DOHH2 (cell line): ENCODE data around the gene DSG2.

Experiments used
- H3F3A ChIP-seq: fragments of 200-600 bp; sonication (generic), shearing (Covaris generic); 2 replicates; pipeline ENCODE4 v1.6.0; 2016; ENCODE audit warnings: antibody characterized with exemption, mild to moderate bottlenecking; ENCODE audit not compliant: control insufficient read depth, insufficient read depth
- H3K27ac ChIP-seq: fragments of 200-600 bp; sonication (generic); 2 replicates; pipeline ENCODE4 v1.5.1; 2014; ENCODE audit warnings: low read depth, mild to moderate bottlenecking, low read length, moderate library complexity
- H3K27me3 ChIP-seq: fragments of 200-600 bp; sonication (generic); 2 replicates; pipeline ENCODE4 v1.6.1; 2014; ENCODE audit warnings: mild to moderate bottlenecking, low read length, mixed read lengths; ENCODE audit not compliant: control insufficient read depth
- H3K36me3 ChIP-seq: fragments of 200-600 bp; sonication (generic); 2 replicates; pipeline ENCODE4 v1.6.1; 2014; ENCODE audit warnings: mild to moderate bottlenecking, low read length, moderate library complexity, mixed read lengths; ENCODE audit not compliant: control insufficient read depth
- H3K4me1 ChIP-seq: fragments of 200-600 bp; sonication (generic); 2 replicates; pipeline ENCODE4 v1.6.1; 2014; ENCODE audit warnings: mild to moderate bottlenecking, low read length, mixed read lengths; ENCODE audit not compliant: control insufficient read depth
- H3K4me2 ChIP-seq: fragments of 200-600 bp; sonication (generic); 2 replicates; pipeline ENCODE4 v1.6.0; 2014; ENCODE audit warnings: mild to moderate bottlenecking, low read length, moderate library complexity
- H3K4me3 ChIP-seq: fragments of 200-600 bp; sonication (generic); 2 replicates; pipeline ENCODE4 v1.5.1; 2014; ENCODE audit warnings: mild to moderate bottlenecking, low read length, mixed read lengths
- H3K79me2 ChIP-seq: fragments of 200-600 bp; sonication (generic); 2 replicates; pipeline ENCODE4 v1.6.1; 2014; ENCODE audit warnings: mild to moderate bottlenecking, low read length, mixed read lengths; ENCODE audit not compliant: control insufficient read depth
- H3K9me2 ChIP-seq: fragments of 200-600 bp; sonication (generic); replicated peaks from 2 replicates; pipeline ENCODE4 v1.6.1; 2014; ENCODE audit warnings: mild to moderate bottlenecking, low read length, mixed read lengths; ENCODE audit not compliant: control insufficient read depth
- H3K9me3 ChIP-seq: fragments of 200-600 bp; sonication (generic); 2 replicates; pipeline ENCODE4 v1.6.1; 2014; ENCODE audit warnings: antibody characterized with exemption, low read length, mixed read lengths; ENCODE audit not compliant: control insufficient read depth, insufficient read depth
- H4K20me1 ChIP-seq: fragments of 200-600 bp; sonication (generic); 2 replicates; pipeline ENCODE4 v1.6.0; 2014; ENCODE audit warnings: low read depth, mild to moderate bottlenecking, antibody characterized with exemption, low read length, moderate library complexity; ENCODE audit not compliant: control insufficient read depth, insufficient read depth
- CTCF ChIP-seq: fragments of 200-600 bp; sonication (generic); IDR thresholded peaks from one replicate; pipeline ENCODE4 v1.5.1; 2014; ENCODE audit warnings: antibody characterized with exemption, mild to moderate bottlenecking, low read depth, low read length; ENCODE audit not compliant: poor library complexity, severe bottlenecking
- EZH2phosphoT487 ChIP-seq: fragments of 200-600 bp; sonication (generic); IDR thresholded peaks from 2 replicates; pipeline ENCODE4 v1.6.1; 2017; ENCODE audit warnings: borderline replicate concordance, mild to moderate bottlenecking, antibody characterized with exemption, low read length, moderate library complexity, mixed read lengths

The DSG2 gene

GRCh38 chr18:31565782-31566512, 68.0 kb downstream of the DSG2 start:
- no peaks in the 10 kb centered on the region for H3K9me2 ChIP-seq
- no peaks in the 10 kb centered on the region for H4K20me1 ChIP-seq
- no peak overlapping the region for H3K4me3 ChIP-seq
- no peaks in the 10 kb centered on the region for H3K4me1 ChIP-seq
- no peak overlapping the region for H3K27ac ChIP-seq
- no peak overlapping the region for H3K4me2 ChIP-seq
- H3K79me2 ChIP-seq = no peaks in the 10 kb centered on the region
- H3K9me3 ChIP-seq = no peaks in the 10 kb centered on the region
- no peaks in the 10 kb centered on the region; the same call in 1 of the 2 replicates for H3K27me3 ChIP-seq
- TF ChIP-seq EZH2phosphoT487 = no peak
- H3K36me3 ChIP-seq = no peaks in the 10 kb centered on the region
- H3F3A ChIP-seq = no peaks in the 10 kb centered on the region

GRCh38 chr18:31566576-31567306, 68.8 kb downstream of the DSG2 start:
- Histone ChIP-seq H3K4me1 (no peaks in the 10 kb centered on the region), H3K4me2 (no peak overlapping the region)
- TF ChIP-seq CTCF (no peak), EZH2phosphoT487 (no peak)

GRCh38 chr18:31572368-31572767, 74.4 kb downstream of the DSG2 start:
- Histone ChIP-seq H3K9me3 (no peaks in the 10 kb centered on the region), H3K36me3 (no peaks in the 10 kb centered on the region)
- TF ChIP-seq EZH2phosphoT487 (no peak), CTCF (no peak)

More at GRCh38 chr18:31566576-31567306, 68.8 kb downstream of the DSG2 start:
- no peaks in the 10 kb centered on the region; the same call in 1 of the 2 replicates for H3K27me3 ChIP-seq
- H3F3A ChIP-seq = no peaks in the 10 kb centered on the region
- no peak overlapping the region for H3K27ac ChIP-seq
- H3K9me2 ChIP-seq = no peaks in the 10 kb centered on the region
- H3K4me3 ChIP-seq = no peak overlapping the region
- H4K20me1 ChIP-seq = no peaks in the 10 kb centered on the region
- no peaks in the 10 kb centered on the region for H3K9me3 ChIP-seq
- H3K36me3 ChIP-seq = no peaks in the 10 kb centered on the region
- no peaks in the 10 kb centered on the region for H3K79me2 ChIP-seq

GRCh38 chr18:31573051-31573450, 75.1 kb downstream of the DSG2 start:
- H3K36me3 ChIP-seq = no peaks in the 10 kb centered on the region
- no peaks in the 10 kb centered on the region for H3K9me3 ChIP-seq
- TF ChIP-seq CTCF (no peak), EZH2phosphoT487 (no peak)
- no peak overlapping the region for H3K27ac ChIP-seq
- no peaks in the 10 kb centered on the region for H3F3A ChIP-seq
- H3K4me3 ChIP-seq = no peak overlapping the region
- H3K4me1 ChIP-seq = peaks cover 16% of the 10 kb centered on the region
- H3K79me2 ChIP-seq = no peaks in the 10 kb centered on the region
- H3K9me2 ChIP-seq = no peaks in the 10 kb centered on the region
- no peaks in the 10 kb centered on the region for H4K20me1 ChIP-seq
- no peaks in the 10 kb centered on the region for H3K27me3 ChIP-seq
- no peak overlapping the region for H3K4me2 ChIP-seq

More at GRCh38 chr18:31572368-31572767, 74.4 kb downstream of the DSG2 start:
- Histone ChIP-seq H3K4me1 (peaks cover 14% of the 10 kb centered on the region), H3K79me2 (no peaks in the 10 kb centered on the region), H3K4me2 (no peak overlapping the region), H4K20me1 (no peaks in the 10 kb centered on the region), H3K9me2 (no peaks in the 10 kb centered on the region), H3K27me3 (no peaks in the 10 kb centered on the region), H3K4me3 (no peak overlapping the region), H3F3A (no peaks in the 10 kb centered on the region), H3K27ac (no peak overlapping the region)
